Spinal cord (tissue), 10 donors: ENCODE data around the gene SALL3. TPM values are rescaled to one million over a fixed set of nuclear protein-coding genes. Genes with fewer than 3 reads are reported as not detected.
"Not testable (repeated sequence)": the region's sequence is repeated elsewhere in the genome, so short reads cannot be mapped to it uniquely, and the experiment has no call there.

ENCODE experiments used
- DNase-seq, 6 donors: peaks; one replicate each; pipeline versions ENCODE4 v3.0.0 to v3.0.0-alpha.2; 2013 to 2015; ENCODE audit warnings: low spot score in 6 of 6, low read depth in 4 of 6
- H3K27ac ChIP-seq: one replicate; pipeline ENCODE4 v1.5.1; 2013; ENCODE audit warnings: low read depth, low read length, control low read depth
- H3K27me3 ChIP-seq: one replicate; pipeline ENCODE4 v1.6.1; 2013; ENCODE audit warnings: low read length; ENCODE audit not compliant: control insufficient read depth, insufficient read depth
- H3K36me3 ChIP-seq: one replicate; pipeline ENCODE4 v1.6.1; 2013; ENCODE audit warnings: low read length; ENCODE audit not compliant: control insufficient read depth, insufficient read depth
- H3K4me1 ChIP-seq: one replicate; pipeline ENCODE4 v1.6.1; 2013; ENCODE audit warnings: low read length; ENCODE audit not compliant: control insufficient read depth, insufficient read depth
- H3K4me3 ChIP-seq: one replicate; pipeline ENCODE4 v1.5.1; 2013; ENCODE audit warnings: low read depth, low read length, control low read depth
- H3K9me3 ChIP-seq: one replicate; pipeline ENCODE4 v1.6.1; 2013; ENCODE audit warnings: low read length; ENCODE audit not compliant: control insufficient read depth, insufficient read depth
- WGBS: methylation state at CpG from one replicate; pipeline ENCODE4 v1.1.5; 2013; ENCODE audit warnings: missing lambda C conversion rate; ENCODE audit not compliant: insufficient coverage; 5-methylcytosine and 5-hydroxymethylcytosine counted together
- polyA plus RNA-seq, 2 donors: library from polyadenylated mRNA; unstranded; fragments of 120-200 nt; gene quantifications; one replicate each; pipeline ENCODE4 v1.2.1, GENCODE V29; 2013; ENCODE audit not compliant: insufficient read length in 2 of 2
- total RNA-seq, 2 donors: library from RNA; depleted of rRNA in 1 of 2; stranded (reverse); fragments of 120-200 nt in 1 of 2; fragments of >200 nt in 1 of 2; gene quantifications; one replicate each; pipeline versions ENCODE4 v1.2.3 to v1.2.4, GENCODE V29; 2013 to 2014
- donor health status: healthy.

SALL3 gene
- total and polyA plus RNA-seq, 4 donors: 18.4 to 119 (median 66.5) TPM

- not testable (repeated sequence) for DNase-seq, H3K36me3 ChIP-seq, H3K27me3 ChIP-seq, H3K4me3 ChIP-seq, H3K27ac ChIP-seq, H3K9me3 ChIP-seq, H3K4me1 ChIP-seq
- 98% methylated on average over 14 of the region's 17 CpGs for WGBS
These were observed 37.4 kb upstream of the SALL3 start for GRCh38 chr18:78942236-78942635.

DNA sequence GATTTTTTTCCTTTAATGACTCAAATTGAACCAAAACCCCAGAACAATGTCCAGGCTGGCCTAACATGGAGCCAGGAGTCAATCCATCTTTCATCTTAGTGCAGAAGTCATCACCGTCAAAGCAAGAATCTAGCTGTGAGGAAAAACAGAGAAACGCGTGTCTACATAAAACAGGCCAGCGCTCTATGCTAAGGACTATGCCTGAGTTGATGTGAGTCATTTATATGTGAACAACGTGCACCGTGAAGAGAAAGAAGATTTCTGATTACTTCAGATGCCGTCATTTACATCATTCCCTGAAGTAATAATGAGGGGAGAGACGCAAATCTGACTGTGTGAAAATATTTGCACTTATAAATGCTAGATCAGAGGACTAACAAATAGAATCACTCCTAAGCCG is 34.0 kb upstream of the SALL3 start:
- no peaks in the 10 kb centered on the region for H3K9me3 ChIP-seq
- no peaks in the 10 kb centered on the region for H3K36me3 ChIP-seq
- no peak overlapping the region for H3K27ac ChIP-seq
- peak in 1 of 6 donors; percentile 28 for DNase-seq
- no peaks in the 10 kb centered on the region for H3K4me1 ChIP-seq
- WGBS: 86% methylated on average over 4 of the region's 9 CpGs
- H3K4me3 ChIP-seq: no peak overlapping the region
- H3K27me3 ChIP-seq: no peaks in the 10 kb centered on the region

DNA sequence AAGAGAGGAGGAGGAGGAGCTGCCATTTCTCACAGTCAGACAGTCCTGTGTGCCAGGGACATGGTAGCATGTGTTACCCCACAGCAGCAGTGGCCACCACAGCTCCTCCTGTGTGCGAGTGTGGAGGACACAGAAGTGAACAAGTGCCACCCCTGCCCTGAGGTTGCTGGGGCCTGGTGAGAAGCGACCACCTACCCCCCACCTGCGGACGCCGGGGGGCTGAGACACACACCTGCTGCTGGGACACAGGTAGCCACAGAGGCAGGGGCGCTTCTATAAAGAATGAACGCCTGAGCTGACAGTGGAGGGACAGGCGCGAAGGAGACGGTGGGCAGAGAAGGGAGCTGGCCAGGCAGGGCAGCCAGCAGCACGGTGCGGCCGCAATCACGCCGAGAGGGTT is 32.3 kb upstream of the SALL3 start:
- H3K27ac ChIP-seq: no peak overlapping the region
- no peaks in the 10 kb centered on the region for H3K4me1 ChIP-seq
- no peak for DNase-seq
- no peak overlapping the region for H3K4me3 ChIP-seq
- no peaks in the 10 kb centered on the region for H3K9me3 ChIP-seq
- H3K27me3 ChIP-seq: no peaks in the 10 kb centered on the region
- 84% methylated on average over 15 of the region's 15 CpGs for WGBS
- no peaks in the 10 kb centered on the region for H3K36me3 ChIP-seq

GRCh38 chr18:78948221-78948620 is 31.4 kb upstream of the SALL3 start:
- H3K4me1 ChIP-seq: no peaks in the 10 kb centered on the region
- 64% methylated on average over 12 of the region's 12 CpGs for WGBS
- no peak for DNase-seq
- no peak overlapping the region for H3K27ac ChIP-seq
- H3K4me3 ChIP-seq: no peak overlapping the region
- no peaks in the 10 kb centered on the region for H3K27me3 ChIP-seq
- H3K36me3 ChIP-seq: no peaks in the 10 kb centered on the region
- H3K9me3 ChIP-seq: no peaks in the 10 kb centered on the region

GRCh38 chr18:78948707-78949106 is 30.9 kb upstream of the SALL3 start:
- no peak overlapping the region for H3K27ac ChIP-seq
- no peaks in the 10 kb centered on the region for H3K36me3 ChIP-seq
- H3K27me3 ChIP-seq: no peaks in the 10 kb centered on the region
- WGBS: 83% methylated on average over 12 of the region's 13 CpGs
- no peaks in the 10 kb centered on the region for H3K9me3 ChIP-seq
- no peak overlapping the region for H3K4me3 ChIP-seq
- peak in 1 of 6 donors; percentile 35 for DNase-seq
- no peaks in the 10 kb centered on the region for H3K4me1 ChIP-seq

DNA sequence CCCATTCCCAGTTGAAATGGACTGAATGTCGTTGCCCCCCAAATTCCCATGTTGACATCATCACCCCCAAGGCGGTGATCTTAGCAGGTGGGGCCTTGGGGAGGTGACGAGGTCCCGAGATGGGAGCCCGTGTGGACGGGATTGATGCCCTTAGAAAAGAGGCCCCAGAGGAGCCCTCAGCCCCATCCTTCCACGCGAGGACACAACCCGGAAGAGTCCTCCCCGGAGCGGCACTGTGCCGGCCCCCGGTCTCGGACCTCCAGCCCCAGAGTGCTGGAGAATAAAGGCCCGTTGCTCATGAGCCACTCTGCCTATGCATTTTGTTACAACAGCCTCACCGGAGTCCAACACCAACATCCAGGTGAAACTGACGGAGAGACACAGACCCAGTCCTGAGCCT is 30.4 kb upstream of the SALL3 start:
- DNase-seq: no peak
- H3K27ac ChIP-seq: no peak overlapping the region
- H3K4me3 ChIP-seq: no peak overlapping the region
- H3K27me3 ChIP-seq: no peaks in the 10 kb centered on the region
- no peaks in the 10 kb centered on the region for H3K4me1 ChIP-seq
- no peaks in the 10 kb centered on the region for H3K9me3 ChIP-seq
- whole genome bisulfite sequencing: 92% methylated on average over 15 of the region's 17 CpGs
- no peaks in the 10 kb centered on the region for H3K36me3 ChIP-seq

- Histone ChIP-seq H3K4me3 (no peak overlapping the region), H3K27me3 (no peaks in the 10 kb centered on the region), H3K9me3 (no peaks in the 10 kb centered on the region), H3K4me1 (no peaks in the 10 kb centered on the region), H3K27ac (no peak overlapping the region), H3K36me3 (no peaks in the 10 kb centered on the region)
- no peak for DNase-seq
- 91% methylated on average over 10 of the region's 10 CpGs for WGBS
These were observed 29.2 kb upstream of the SALL3 start for GRCh38 chr18:78950386-78950785.

DNA sequence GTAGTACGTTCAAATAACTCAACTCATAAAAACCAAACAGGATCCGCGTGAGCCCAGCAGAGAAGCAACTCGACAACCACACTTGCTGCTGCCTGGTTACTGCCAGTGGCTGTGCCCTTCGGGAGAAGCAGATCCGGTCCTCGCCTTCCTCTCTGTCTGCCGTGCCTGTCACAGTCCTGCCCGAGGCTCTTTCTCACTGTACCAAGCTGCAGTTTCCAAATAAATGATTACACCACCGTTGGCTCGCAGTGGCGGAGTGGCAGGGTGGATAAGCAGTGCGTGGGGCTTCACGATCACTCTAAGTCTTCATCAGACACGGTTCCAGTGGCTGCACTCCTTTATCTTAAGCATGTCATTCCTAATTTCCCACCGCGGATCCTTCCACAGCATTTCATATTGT is 26.1 kb upstream of the SALL3 start:
- Histone ChIP-seq H3K9me3 (no peaks in the 10 kb centered on the region), H3K36me3 (no peaks in the 10 kb centered on the region), H3K4me3 (no peak overlapping the region), H3K27ac (no peak overlapping the region), H3K4me1 (no peaks in the 10 kb centered on the region), H3K27me3 (no peaks in the 10 kb centered on the region)
- peak in 1 of 6 donors; percentile 67 for DNase-seq
- 53% methylated on average over 14 of the region's 17 CpGs for WGBS

GRCh38 chr18:78955051-78955450 is 24.6 kb upstream of the SALL3 start:
- Histone ChIP-seq H3K4me3 (no peak overlapping the region), H3K36me3 (no peaks in the 10 kb centered on the region), H3K27me3 (no peaks in the 10 kb centered on the region), H3K9me3 (peaks cover 2% of the 10 kb centered on the region), H3K27ac (no peak overlapping the region), H3K4me1 (no peaks in the 10 kb centered on the region)
- DNase-seq: no peak
- WGBS: 91% methylated on average over 14 of the region's 17 CpGs

DNA sequence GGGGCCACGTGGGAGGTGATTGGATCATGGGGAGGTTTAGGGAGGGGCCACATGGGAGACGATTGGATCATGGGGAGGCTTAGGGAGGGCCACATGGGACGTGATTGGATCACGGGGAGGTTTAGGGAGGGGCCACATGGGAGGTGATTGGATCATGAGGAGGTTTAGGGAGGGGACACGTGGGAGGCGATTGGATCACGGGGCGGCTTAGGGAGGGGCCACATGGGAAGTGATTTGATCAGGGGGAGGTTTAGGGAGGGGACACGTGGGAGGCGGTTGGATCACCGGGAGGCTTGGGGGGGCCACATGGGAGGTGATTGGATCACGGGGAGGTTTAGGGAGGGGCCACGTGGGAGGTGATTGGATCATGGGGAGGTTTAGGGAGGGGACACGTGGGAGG is 22.5 kb upstream of the SALL3 start:
- Histone ChIP-seq H3K9me3 (peaks cover 3% of the 10 kb centered on the region), H3K27me3 (no peaks in the 10 kb centered on the region), H3K36me3 (no peaks in the 10 kb centered on the region), H3K4me3 (no peak overlapping the region), H3K27ac (no peak overlapping the region), H3K4me1 (no peaks in the 10 kb centered on the region)
- no peak for DNase-seq
- WGBS: 97% methylated on average over 14 of the region's 14 CpGs
